Loucy (cell line): ENCODE data around the gene PAGE2B.

Source experiments
- H2AFZ ChIP-seq: fragments of 200-600 bp; sonication (generic); 2 replicates; pipeline ENCODE4 v1.6.0; 2016; ENCODE audit warnings: antibody characterized with exemption, mild to moderate bottlenecking, low read length, moderate library complexity
- H3F3A ChIP-seq: fragments of 200-600 bp; 2 replicates; pipeline ENCODE4 v1.6.0; 2016; ENCODE audit warnings: antibody characterized with exemption, low read depth, mild to moderate bottlenecking
- H3K27me3 ChIP-seq: fragments of 200-600 bp; sonication (generic); 2 replicates; pipeline ENCODE4 v1.6.1; 2014; ENCODE audit warnings: low read length, mild to moderate bottlenecking; ENCODE audit not compliant: insufficient read depth, poor library complexity, severe bottlenecking
- H3K36me3 ChIP-seq: fragments of 200-600 bp; sonication (generic); 2 replicates; pipeline ENCODE4 v1.6.1; 2016; ENCODE audit warnings: low read length; ENCODE audit not compliant: insufficient read depth
- H3K4me1 ChIP-seq: fragments of 200-600 bp; sonication (generic); 2 replicates; pipeline ENCODE4 v1.5.1; 2014; ENCODE audit warnings: low read length, mild to moderate bottlenecking; ENCODE audit not compliant: insufficient read depth, poor library complexity, severe bottlenecking
- H3K4me2 ChIP-seq: fragments of 200-600 bp; sonication (generic); 2 replicates; pipeline ENCODE4 v1.6.0; 2014; ENCODE audit warnings: antibody characterized with exemption, low read length, low read depth, mild to moderate bottlenecking; ENCODE audit not compliant: poor library complexity, severe bottlenecking
- H3K4me3 ChIP-seq: fragments of 200-600 bp; sonication (generic); 2 replicates; pipeline ENCODE4 v1.5.1; 2014; ENCODE audit warnings: low read length, mild to moderate bottlenecking, mixed read lengths; ENCODE audit not compliant: poor library complexity, severe bottlenecking
- H3K79me2 ChIP-seq: fragments of 200-600 bp; sonication (generic); 2 replicates; pipeline ENCODE4 v1.6.1; 2014; ENCODE audit warnings: low read length; ENCODE audit not compliant: insufficient read depth
- H3K9ac ChIP-seq: fragments of 200-600 bp; sonication (generic); 2 replicates; pipeline ENCODE4 v1.6.0; 2014; ENCODE audit warnings: mild to moderate bottlenecking, low read depth, low read length, moderate library complexity; ENCODE audit not compliant: poor library complexity, severe bottlenecking
- H3K9me2 ChIP-seq: fragments of 200-600 bp; sonication (generic); replicated peaks from 2 replicates; pipeline ENCODE4 v1.6.1; 2016; ENCODE audit warnings: low read depth, low read length, mixed read lengths
- H3K9me3 ChIP-seq: fragments of 200-600 bp; sonication (generic); 2 replicates; pipeline ENCODE4 v1.6.1; 2014; ENCODE audit warnings: mild to moderate bottlenecking, antibody characterized with exemption, low read length, low read depth; ENCODE audit not compliant: insufficient read depth
- H4K20me1 ChIP-seq: fragments of 200-600 bp; sonication (generic); 2 replicates; pipeline ENCODE4 v1.6.0; 2014; ENCODE audit warnings: antibody characterized with exemption, low read length, mild to moderate bottlenecking; ENCODE audit not compliant: insufficient read depth, poor library complexity, severe bottlenecking
- EZH2phosphoT487 ChIP-seq: fragments of 200-600 bp; IDR thresholded peaks from 2 replicates; pipeline ENCODE4 v1.6.1; 2018; ENCODE audit warnings: antibody characterized with exemption, mild to moderate bottlenecking, moderate library complexity, borderline replicate concordance
- TF ChIP-seq, protein P1 (sequence below): fragments of 200-600 bp; sonication (generic); conservative IDR thresholded peaks from 2 replicates; pipeline ENCODE4 v1.5.1; 2014; ENCODE audit warnings: mild to moderate bottlenecking, antibody characterized with exemption, low read length

The PAGE2B gene, protein sequence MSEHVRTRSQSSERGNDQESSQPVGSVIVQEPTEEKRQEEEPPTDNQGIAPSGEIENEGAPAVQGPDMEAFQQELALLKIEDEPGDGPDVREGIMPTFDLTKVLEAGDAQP

DNA sequence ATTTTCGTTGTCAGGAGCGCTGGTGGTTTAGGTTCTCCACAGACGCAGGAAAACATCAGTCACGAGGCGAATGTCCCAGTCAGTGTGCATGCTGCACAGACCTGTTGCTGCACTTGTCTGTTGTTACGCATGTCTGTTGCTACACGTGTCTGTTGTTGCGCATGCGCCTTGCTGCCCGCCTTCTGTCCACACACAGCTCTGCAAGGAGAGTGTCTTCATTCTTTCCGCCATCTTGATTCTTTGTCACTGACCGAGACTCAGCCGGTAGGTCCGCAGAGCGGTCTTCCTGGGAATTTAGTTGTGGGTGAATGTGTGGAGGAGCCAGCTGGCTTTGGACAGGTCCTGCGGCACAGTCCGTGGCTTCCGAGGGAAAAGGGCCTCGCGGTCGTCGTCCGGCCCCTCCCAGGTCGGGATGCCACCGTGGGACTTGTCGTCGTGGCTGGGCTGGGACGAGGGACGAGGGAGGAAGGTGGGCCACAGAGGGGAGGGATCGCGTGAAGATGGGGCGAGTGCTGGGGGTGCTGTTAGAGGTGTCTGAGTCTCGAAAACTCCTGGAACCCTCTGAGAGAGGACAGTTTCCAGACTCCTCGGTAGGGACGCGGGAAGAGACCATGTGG lies at the start of gene PAGE2B:
PAGE2B (plus strand) TSS at position 180 of the 617 bp plus-strand sequence. CDS start 1,012 bp downstream, outside the sequence.
- Histone ChIP-seq H2AFZ (no peak within 1 kb of the TSS), H4K20me1 (no peaks in the 10 kb centered on the region), H3K27me3 (no peaks in the 10 kb centered on the region), H3K36me3 (no peaks in the 10 kb centered on the region), H3K4me1 (no peaks in the 10 kb centered on the region), H3K79me2 (no peaks in the 10 kb centered on the region), H3K9me3 (no peaks in the 10 kb centered on the region), H3F3A (no peaks in the 10 kb centered on the region), H3K4me3 (no peak within 1 kb of the TSS), H3K9ac (no peak within 1 kb of the TSS), H3K9me2 (no peaks in the 10 kb centered on the region), H3K4me2 (no peak within 1 kb of the TSS)
- no peak for TF ChIP-seq EZH2phosphoT487
- TF ChIP-seq, protein P1, sequence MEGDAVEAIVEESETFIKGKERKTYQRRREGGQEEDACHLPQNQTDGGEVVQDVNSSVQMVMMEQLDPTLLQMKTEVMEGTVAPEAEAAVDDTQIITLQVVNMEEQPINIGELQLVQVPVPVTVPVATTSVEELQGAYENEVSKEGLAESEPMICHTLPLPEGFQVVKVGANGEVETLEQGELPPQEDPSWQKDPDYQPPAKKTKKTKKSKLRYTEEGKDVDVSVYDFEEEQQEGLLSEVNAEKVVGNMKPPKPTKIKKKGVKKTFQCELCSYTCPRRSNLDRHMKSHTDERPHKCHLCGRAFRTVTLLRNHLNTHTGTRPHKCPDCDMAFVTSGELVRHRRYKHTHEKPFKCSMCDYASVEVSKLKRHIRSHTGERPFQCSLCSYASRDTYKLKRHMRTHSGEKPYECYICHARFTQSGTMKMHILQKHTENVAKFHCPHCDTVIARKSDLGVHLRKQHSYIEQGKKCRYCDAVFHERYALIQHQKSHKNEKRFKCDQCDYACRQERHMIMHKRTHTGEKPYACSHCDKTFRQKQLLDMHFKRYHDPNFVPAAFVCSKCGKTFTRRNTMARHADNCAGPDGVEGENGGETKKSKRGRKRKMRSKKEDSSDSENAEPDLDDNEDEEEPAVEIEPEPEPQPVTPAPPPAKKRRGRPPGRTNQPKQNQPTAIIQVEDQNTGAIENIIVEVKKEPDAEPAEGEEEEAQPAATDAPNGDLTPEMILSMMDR, result no peak

DNA sequence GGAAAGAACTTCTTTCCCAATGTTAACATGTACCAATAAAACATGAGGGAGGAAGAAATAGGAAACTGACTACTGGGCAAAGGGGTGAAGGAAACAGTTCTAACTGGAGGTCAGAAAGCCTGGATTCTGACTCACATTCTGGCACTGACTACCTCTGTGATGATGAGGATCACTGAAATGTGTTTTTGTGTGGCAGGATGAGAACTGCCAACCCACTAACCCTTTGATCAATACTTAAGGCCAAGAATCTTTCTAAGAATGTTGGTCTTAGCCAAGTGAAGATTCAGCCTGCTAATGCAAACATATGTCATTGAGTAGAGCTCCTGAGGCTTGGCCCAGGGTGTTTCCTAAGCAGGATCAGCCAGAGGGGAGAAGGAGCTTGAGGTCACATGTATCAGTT lies 48.7 kb upstream of the PAGE2B start:
- Histone ChIP-seq H3K27me3 (no peaks in the 10 kb centered on the region), H3K4me2 (no peak overlapping the region), H3K9ac (no peak overlapping the region), H3K4me3 (no peak overlapping the region), H3K36me3 (no peaks in the 10 kb centered on the region), H3K9me2 (no peaks in the 10 kb centered on the region), H3K4me1 (no peaks in the 10 kb centered on the region), H3K79me2 (no peaks in the 10 kb centered on the region), H3K9me3 (no peaks in the 10 kb centered on the region), H3F3A (no peaks in the 10 kb centered on the region), H2AFZ (no peak overlapping the region), H4K20me1 (no peaks in the 10 kb centered on the region)
- TF ChIP-seq EZH2phosphoT487, result no peak
- TF ChIP-seq, protein P1, result no peak

DNA sequence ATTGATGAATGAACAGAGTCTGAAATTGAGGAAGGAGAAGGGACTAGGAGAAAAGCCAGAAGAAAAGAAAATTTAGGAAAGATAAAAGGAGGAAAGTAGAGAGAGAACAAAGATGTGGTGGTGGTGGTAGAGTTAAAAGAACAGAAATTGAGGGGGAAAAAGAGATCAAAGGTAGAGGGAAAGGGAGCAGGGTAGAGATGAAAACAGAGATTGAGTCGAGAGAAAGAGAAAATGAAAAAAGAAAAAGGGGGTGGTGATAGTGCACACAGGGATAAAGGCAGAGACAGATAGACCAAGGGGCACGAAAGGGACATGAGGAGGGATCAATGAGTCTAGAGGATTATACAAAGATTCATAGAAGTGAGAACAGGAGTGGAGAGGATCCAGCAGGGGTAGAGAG lies 48.0 kb upstream of the PAGE2B start:
- no peaks in the 10 kb centered on the region for H3K4me1 ChIP-seq
- no peaks in the 10 kb centered on the region for H3K9me3 ChIP-seq
- TF ChIP-seq, protein P1, result no peak
- no peak for TF ChIP-seq EZH2phosphoT487

More for the DNA sequence above, 48.0 kb upstream of the PAGE2B start:
- Histone ChIP-seq H3F3A (no peaks in the 10 kb centered on the region), H3K27me3 (no peaks in the 10 kb centered on the region), H2AFZ (no peak overlapping the region), H4K20me1 (no peaks in the 10 kb centered on the region), H3K79me2 (no peaks in the 10 kb centered on the region), H3K4me3 (no peak overlapping the region), H3K36me3 (no peaks in the 10 kb centered on the region), H3K4me2 (no peak overlapping the region), H3K9ac (no peak overlapping the region), H3K9me2 (no peaks in the 10 kb centered on the region)
